HEK293 (cell line): Measurements from ENCODE around the gene NOP56.

ENCODE experiments used
- BCL11B ChIP-seq: fragments of 450-650 bp; formaldehyde crosslinking; IDR thresholded peaks from 2 replicates; pipeline ENCODE4 v1.5.1; 2016; ENCODE audit warnings: low read depth, missing biosample characterization, missing genetic modification characterization
- TCF7L2 ChIP-seq: IDR thresholded peaks from 2 replicates; pipeline ENCODE4 v1.6.1; 2011; ENCODE audit warnings: low read depth, mild to moderate bottlenecking, inconsistent platforms, low read length, moderate library complexity, borderline replicate concordance
- ZNF155 ChIP-seq: fragments of 450-650 bp; formaldehyde crosslinking; IDR thresholded peaks from 2 replicates; pipeline ENCODE4 v1.5.1; 2016; ENCODE audit warnings: missing biosample characterization, missing genetic modification characterization
- ZNF324 ChIP-seq: fragments of 450-650 bp; formaldehyde crosslinking; IDR thresholded peaks from 2 replicates; pipeline ENCODE4 v1.5.1; 2016; ENCODE audit warnings: missing biosample characterization, missing genetic modification characterization
- ZNF350 ChIP-seq: fragments of 450-650 bp; formaldehyde crosslinking; IDR thresholded peaks from 2 replicates; pipeline ENCODE4 v1.5.0; 2017; ENCODE audit warnings: missing biosample characterization, mild to moderate bottlenecking, missing genetic modification characterization
- ZNF510 ChIP-seq: fragments of 450-650 bp; formaldehyde crosslinking; IDR thresholded peaks from 2 replicates; pipeline ENCODE4 v1.5.1; 2018; ENCODE audit warnings: mild to moderate bottlenecking, missing genetic modification characterization, missing biosample characterization; ENCODE audit not compliant: insufficient replicate concordance
- ZNF677 ChIP-seq: fragments of 450-650 bp; IDR thresholded peaks from 2 replicates; pipeline ENCODE4 v1.5.0; 2018; ENCODE audit warnings: missing biosample characterization, mild to moderate bottlenecking, missing genetic modification characterization, moderate library complexity
- TF ChIP-seq, protein P1 (sequence below): fragments of 450-650 bp; formaldehyde crosslinking; IDR thresholded peaks from 2 replicates; pipeline ENCODE4 v1.5.1; 2016; ENCODE audit warnings: missing biosample characterization, missing genetic modification characterization

DNA sequence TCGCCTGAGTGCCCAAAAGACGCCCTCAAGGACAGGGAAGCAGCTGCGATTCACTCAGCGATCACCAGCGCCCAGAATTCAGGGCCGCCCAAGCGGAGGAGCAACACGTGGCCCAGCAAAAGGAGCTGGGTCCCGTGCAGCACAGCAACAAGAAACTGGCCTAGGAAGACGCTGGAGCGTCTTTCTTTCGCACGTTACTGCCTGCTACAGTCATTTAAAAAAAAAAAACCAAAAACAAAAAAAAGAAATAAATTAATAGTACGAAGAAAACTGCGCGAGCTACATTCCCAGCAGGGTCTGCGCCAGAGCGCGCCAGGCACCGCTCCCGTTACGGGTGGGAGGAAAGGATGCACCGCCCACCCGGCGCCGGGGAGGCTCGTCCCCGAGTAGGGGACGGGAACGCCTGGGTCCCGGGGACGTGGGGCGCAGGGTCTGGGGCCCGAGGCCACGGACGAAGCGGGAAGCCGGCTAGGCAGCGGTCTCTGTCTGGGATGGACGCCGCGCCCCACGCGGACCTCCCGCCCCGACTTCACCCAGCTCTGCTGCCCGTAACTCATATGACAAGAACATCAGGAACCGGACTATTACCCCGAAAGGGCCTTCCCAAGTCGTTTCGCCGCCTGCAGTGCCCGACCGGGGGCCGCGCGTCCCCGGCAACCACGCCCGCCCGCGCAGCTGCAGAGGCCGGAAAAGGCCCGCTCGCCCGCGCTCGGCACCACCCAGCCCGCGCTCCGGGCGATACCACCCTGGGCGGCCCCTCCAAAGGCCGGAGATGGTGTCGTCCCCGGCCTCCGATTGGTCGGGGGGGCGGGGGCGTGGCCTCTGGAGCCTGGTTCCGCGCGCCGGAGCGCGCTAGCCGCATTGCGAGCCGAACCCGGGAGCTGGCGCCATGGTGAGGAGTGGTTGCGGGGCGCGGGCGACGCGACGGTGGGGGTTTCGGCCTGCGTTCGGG lies at the start of gene NOP56:
- TF ChIP-seq, protein P1, sequence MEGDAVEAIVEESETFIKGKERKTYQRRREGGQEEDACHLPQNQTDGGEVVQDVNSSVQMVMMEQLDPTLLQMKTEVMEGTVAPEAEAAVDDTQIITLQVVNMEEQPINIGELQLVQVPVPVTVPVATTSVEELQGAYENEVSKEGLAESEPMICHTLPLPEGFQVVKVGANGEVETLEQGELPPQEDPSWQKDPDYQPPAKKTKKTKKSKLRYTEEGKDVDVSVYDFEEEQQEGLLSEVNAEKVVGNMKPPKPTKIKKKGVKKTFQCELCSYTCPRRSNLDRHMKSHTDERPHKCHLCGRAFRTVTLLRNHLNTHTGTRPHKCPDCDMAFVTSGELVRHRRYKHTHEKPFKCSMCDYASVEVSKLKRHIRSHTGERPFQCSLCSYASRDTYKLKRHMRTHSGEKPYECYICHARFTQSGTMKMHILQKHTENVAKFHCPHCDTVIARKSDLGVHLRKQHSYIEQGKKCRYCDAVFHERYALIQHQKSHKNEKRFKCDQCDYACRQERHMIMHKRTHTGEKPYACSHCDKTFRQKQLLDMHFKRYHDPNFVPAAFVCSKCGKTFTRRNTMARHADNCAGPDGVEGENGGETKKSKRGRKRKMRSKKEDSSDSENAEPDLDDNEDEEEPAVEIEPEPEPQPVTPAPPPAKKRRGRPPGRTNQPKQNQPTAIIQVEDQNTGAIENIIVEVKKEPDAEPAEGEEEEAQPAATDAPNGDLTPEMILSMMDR (tag by site-specific recombination): peak; percentile 25; the same call in 1 of the 2 replicates
- TF ChIP-seq ZNF350 (tag by site-specific recombination): no peak
- TF ChIP-seq ZNF324: peak; percentile 78
- TF ChIP-seq ZNF155 (tag by site-specific recombination): no peak
- TF ChIP-seq BCL11B (tag by site-specific recombination): no peak; the same call in 1 of the 2 replicates
- TF ChIP-seq ZNF677: no peak
- no peak for TF ChIP-seq ZNF510 (tag by site-specific recombination)
- TF ChIP-seq TCF7L2: no peak
